HG02981 (cell line): ENCODE data around the gene SLC43A2.

Experiments
- ATAC-seq: cut with Tn5 transposase; IDR thresholded peaks from one replicate; pipeline ENCODE4 v1.9.1; 2021; ENCODE audit warnings: mild to moderate bottlenecking, moderate library complexity; ENCODE audit not compliant: unreplicated experiment

Gene SLC43A2

GRCh38 chr17:1643999-1644492 is 15.4 kb upstream of the SLC43A2 start:
- no peak for ATAC-seq

- ATAC-seq: no peak
Measured at GRCh38 chr17:1643293-1643998, 14.8 kb upstream of the SLC43A2 start.

- no peak for ATAC-seq
Measured at GRCh38 chr17:1641065-1641403, 12.4 kb upstream of the SLC43A2 start.

GRCh38 chr17:1640329-1641064 is 11.9 kb upstream of the SLC43A2 start:
- no peak for ATAC-seq

- ATAC-seq: no peak
Measured at GRCh38 chr17:1639549-1640180, 11.0 kb upstream of the SLC43A2 start.

- ATAC-seq: no peak
Measured at GRCh38 chr17:1638624-1639300, 10.1 kb upstream of the SLC43A2 start.

- ATAC-seq: no peak
Measured at GRCh38 chr17:1638171-1638590, 9.5 kb upstream of the SLC43A2 start.

GRCh38 chr17:1636732-1637285 is 8.2 kb upstream of the SLC43A2 start:
- no peak for ATAC-seq

- ATAC-seq: no peak
Measured at GRCh38 chr17:1635675-1636465, 7.2 kb upstream of the SLC43A2 start.

GRCh38 chr17:1634841-1635650 is 6.4 kb upstream of the SLC43A2 start:
- ATAC-seq: no peak

- ATAC-seq: no peak
Measured at GRCh38 chr17:1630662-1631061, 2.0 kb upstream of the SLC43A2 start.

- no peak for ATAC-seq
Measured at GRCh38 chr17:1629504-1630310, 1.1 kb upstream of the SLC43A2 start.

GRCh38 chr17:1628856-1629503 is 346 bp upstream of the SLC43A2 start:
- ATAC-seq: peak; percentile 49

- no peak for ATAC-seq
Measured at GRCh38 chr17:1627182-1627981, 1.3 kb downstream of the SLC43A2 start.

GRCh38 chr17:1626333-1626732 is 2.3 kb downstream of the SLC43A2 start:
- no peak for ATAC-seq

- ATAC-seq: no peak
Measured at GRCh38 chr17:1625581-1625980, 3.1 kb downstream of the SLC43A2 start.

- no peak for ATAC-seq
Measured at GRCh38 chr17:1625053-1625452, 3.6 kb downstream of the SLC43A2 start.
